GM19324 (cell line): ENCODE measurements around the gene HOXA4.
A peak's percentile ranks its signal among the peaks of the same experiment; 100 is the strongest.

Experiments
- ATAC-seq: cut with Tn5 transposase; IDR thresholded peaks from one replicate; pipeline ENCODE4 v1.9.1; 2021; ENCODE audit warnings: mild to moderate bottlenecking, moderate library complexity; ENCODE audit not compliant: unreplicated experiment, low FRiP score

HOXA4 gene

GRCh38 chr7:27097686-27098577, 32.6 kb downstream of the HOXA4 start:
- no peak for ATAC-seq

- ATAC-seq, result no peak
These were observed 33.6 kb downstream of the HOXA4 start for GRCh38 chr7:27096768-27097514.

- peak; percentile 87 for ATAC-seq
These were observed 34.4 kb downstream of the HOXA4 start, which contains the start of gene HOXA1 for GRCh38 chr7:27095897-27096767. HOXA1 (minus strand) TSS chr7:27096000; CDS start chr7:27095912, 88 bp downstream.

GRCh38 chr7:27095050-27095896, 35.3 kb downstream of the HOXA4 start:
- no peak for ATAC-seq

- ATAC-seq, result no peak
These were observed 36.1 kb downstream of the HOXA4 start for GRCh38 chr7:27094304-27095049.

GRCh38 chr7:27093184-27093895, 37.2 kb downstream of the HOXA4 start:
- no peak for ATAC-seq

- no peak for ATAC-seq
These were observed 37.8 kb downstream of the HOXA4 start for GRCh38 chr7:27092819-27093110.

GRCh38 chr7:27091941-27092818, 38.4 kb downstream of the HOXA4 start:
- no peak for ATAC-seq

- no peak for ATAC-seq
These were observed 39.5 kb downstream of the HOXA4 start for GRCh38 chr7:27091105-27091504.

- no peak for ATAC-seq
These were observed 42.3 kb downstream of the HOXA4 start for GRCh38 chr7:27088002-27088922.

- ATAC-seq, result no peak
These were observed 46.9 kb downstream of the HOXA4 start for GRCh38 chr7:27083646-27084045.

GRCh38 chr7:27082171-27082570, 48.4 kb downstream of the HOXA4 start:
- no peak for ATAC-seq

- ATAC-seq, result no peak
These were observed 49.6 kb downstream of the HOXA4 start for GRCh38 chr7:27080844-27081436.

GRCh38 chr7:27079234-27079975, 51.2 kb downstream of the HOXA4 start:
- ATAC-seq, result peak; percentile 45

- no peak for ATAC-seq
These were observed 51.8 kb downstream of the HOXA4 start for GRCh38 chr7:27078616-27079233.
